ENCODE results near the gene GADD45A.

GADD45A gene

DNA sequence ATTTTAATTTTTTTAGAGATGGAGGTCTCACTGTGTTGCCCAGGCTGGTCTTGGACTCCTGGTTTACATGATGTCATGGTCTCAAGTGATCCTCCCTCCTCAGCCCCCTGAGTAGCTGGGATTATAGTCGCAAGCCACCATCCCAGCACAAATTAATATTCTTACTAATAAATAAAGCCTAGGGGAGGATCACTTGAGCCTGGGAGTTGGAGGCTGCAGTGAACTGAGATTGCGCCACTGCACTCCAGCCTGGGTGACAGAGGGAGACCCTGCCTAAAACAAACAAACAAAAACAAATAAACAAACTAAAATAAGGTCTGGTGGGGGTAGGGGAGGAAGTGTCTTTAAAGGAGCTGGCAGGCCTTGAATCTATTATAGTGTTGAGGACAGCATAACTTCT lies 8.7 kb upstream of the GADD45A start:
- H3K27ac ChIP-seq: no peak overlapping the region
- TF ChIP-seq, protein P1, sequence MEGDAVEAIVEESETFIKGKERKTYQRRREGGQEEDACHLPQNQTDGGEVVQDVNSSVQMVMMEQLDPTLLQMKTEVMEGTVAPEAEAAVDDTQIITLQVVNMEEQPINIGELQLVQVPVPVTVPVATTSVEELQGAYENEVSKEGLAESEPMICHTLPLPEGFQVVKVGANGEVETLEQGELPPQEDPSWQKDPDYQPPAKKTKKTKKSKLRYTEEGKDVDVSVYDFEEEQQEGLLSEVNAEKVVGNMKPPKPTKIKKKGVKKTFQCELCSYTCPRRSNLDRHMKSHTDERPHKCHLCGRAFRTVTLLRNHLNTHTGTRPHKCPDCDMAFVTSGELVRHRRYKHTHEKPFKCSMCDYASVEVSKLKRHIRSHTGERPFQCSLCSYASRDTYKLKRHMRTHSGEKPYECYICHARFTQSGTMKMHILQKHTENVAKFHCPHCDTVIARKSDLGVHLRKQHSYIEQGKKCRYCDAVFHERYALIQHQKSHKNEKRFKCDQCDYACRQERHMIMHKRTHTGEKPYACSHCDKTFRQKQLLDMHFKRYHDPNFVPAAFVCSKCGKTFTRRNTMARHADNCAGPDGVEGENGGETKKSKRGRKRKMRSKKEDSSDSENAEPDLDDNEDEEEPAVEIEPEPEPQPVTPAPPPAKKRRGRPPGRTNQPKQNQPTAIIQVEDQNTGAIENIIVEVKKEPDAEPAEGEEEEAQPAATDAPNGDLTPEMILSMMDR (conservative IDR thresholded peaks at IDR 0.05; ENCODE audit: low read depth): no peak
- ChIA-PET CTCF (interaction anchor here (0.5 to 0.6 kb wide), 2 partner anchors 147 to 157 kb away, joined by 3 read pairs; partner anchors contain the start of gene GNG12), POLR2A (ENCODE audit: low non-redundant PET) (no interaction called here)
- DNase-seq (ENCODE audit: low spot score): no peak

DNA sequence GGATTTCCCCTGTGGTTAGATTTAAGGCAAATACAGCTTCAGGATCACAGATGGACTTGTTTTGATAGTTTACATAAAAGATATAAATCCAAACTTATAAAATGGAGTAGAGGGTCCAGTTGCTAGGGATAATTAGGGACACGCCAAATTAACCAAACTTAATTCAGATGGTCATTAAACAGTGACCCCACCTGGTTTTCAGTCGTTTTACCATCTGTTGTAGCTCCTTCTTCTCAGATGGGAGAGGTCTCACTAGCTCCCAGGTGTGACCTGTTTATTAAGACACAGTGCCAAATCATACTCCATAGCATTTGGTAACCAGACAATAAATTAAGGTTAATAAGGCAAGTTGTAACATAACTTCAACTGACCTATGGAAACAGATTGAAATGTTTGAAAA lies 8.1 kb upstream of the GADD45A start:
- TF ChIP-seq, protein P1 (conservative IDR thresholded peaks at IDR 0.05; ENCODE audit: low read depth): no peak
- no peak for DNase-seq (ENCODE audit: low spot score)
- no peak overlapping the region for H3K27ac ChIP-seq
- ChIA-PET CTCF (no interaction called here), POLR2A (ENCODE audit: low non-redundant PET) (no interaction called here)

DNA sequence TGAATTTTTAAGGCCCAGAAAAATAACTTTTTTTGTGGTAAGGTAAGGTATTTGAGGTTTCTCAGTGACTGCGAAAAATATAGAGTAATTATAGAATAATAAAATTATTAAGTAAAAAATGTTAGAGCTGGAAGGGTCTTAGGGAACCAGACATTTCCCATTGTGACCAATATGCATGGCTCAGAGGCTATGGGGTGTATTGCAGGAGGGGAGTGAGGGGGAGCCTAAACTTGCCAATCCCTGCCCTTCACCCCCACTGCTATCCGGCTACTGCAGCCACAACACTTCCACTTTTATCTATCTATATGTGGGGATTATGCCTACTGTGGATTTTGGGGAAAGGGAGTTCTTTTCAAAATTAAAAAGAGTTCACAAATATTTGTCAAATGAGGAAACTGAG lies 7.6 kb upstream of the GADD45A start:
- ChIA-PET CTCF (interaction anchor here (0.6 kb wide), 1 partner anchor 385 kb away, joined by 4 read pairs; no protein-coding TSS in a partner anchor), POLR2A (ENCODE audit: low non-redundant PET) (no interaction called here)
- DNase-seq (ENCODE audit: low spot score): no peak
- H3K27ac ChIP-seq: no peak overlapping the region
- TF ChIP-seq, protein P1 (conservative IDR thresholded peaks at IDR 0.05; ENCODE audit: low read depth): no peak

DNA sequence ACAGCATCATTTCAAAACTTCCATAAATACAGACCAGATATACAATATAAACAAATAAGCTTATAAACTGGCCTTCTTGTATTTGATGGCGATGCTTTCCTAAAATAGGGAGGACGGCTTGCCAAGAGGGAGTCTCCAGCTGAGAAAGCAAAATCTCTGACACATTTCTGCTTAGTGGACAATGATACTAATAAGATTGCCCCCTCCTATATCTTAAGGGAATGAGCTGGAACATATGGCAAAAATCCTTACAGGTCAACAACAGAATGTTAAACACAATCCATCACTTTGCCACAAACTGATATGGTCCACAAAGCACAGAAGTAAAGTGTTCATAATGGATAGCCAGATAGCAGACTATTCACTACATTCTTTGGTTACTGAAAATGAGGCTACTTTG lies 7.1 kb upstream of the GADD45A start:
- DNase-seq (ENCODE audit: low spot score): no peak
- ChIA-PET CTCF (interaction anchor here (0.6 to 1.1 kb wide), 3 partner anchors 94 to 384 kb away, joined by 3 to 4 read pairs (median 4); no protein-coding TSS in a partner anchor), POLR2A (ENCODE audit: low non-redundant PET) (no interaction called here)
- TF ChIP-seq, protein P1 (conservative IDR thresholded peaks at IDR 0.05; ENCODE audit: low read depth): no peak
- H3K27ac ChIP-seq: no peak overlapping the region

DNA sequence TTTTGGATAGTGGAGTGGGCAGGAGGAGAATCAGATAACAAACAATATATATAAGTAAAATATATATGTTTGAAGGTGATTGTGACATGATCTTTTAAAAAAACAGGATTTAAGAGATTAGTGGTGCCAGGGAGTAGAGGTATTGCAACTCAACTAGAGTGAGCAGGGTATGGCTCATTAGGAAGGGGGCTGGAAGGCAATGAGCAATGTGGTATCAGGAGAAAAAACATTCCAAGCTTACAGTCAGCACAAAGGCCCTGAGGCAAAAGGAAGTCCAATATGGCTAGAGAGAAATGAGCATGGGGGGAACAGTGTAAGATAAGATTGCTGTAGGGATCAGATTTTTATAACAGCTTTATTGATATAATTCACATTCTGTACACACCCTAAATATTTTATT lies 5.3 kb upstream of the GADD45A start:
- ChIA-PET CTCF (interaction anchor here (0.7 kb wide), 1 partner anchor 274 kb away, joined by 3 read pairs; no protein-coding TSS in a partner anchor), POLR2A (ENCODE audit: low non-redundant PET) (no interaction called here)
- no peak overlapping the region for H3K27ac ChIP-seq
- DNase-seq (ENCODE audit: low spot score): peak; percentile 29
- TF ChIP-seq, protein P1 (conservative IDR thresholded peaks at IDR 0.05; ENCODE audit: low read depth): no peak

DNA sequence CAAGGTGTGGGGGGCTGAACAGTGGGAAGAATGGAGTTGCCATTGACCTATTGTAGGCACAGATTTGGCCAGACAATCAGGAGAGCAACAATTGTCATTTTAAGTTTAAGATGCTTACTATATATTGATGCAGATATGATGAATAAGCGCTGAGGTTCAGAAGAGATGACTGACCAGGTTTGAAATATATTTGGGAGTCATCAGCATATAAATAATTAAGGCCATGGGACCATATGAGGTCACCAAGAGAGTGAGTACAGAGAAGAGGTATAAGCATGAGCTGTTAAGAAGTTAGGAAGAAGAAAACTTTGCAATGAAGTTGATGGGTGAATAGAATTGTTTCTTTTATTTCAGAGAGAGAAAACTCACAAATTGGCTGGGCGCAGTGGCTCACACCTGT lies 4.5 kb upstream of the GADD45A start:
- TF ChIP-seq, protein P1 (conservative IDR thresholded peaks at IDR 0.05; ENCODE audit: low read depth): no peak
- POLR2A ChIA-PET (ENCODE audit: low non-redundant PET): no interaction called here

More for the DNA sequence above, 4.5 kb upstream of the GADD45A start:
- no peak overlapping the region for H3K27ac ChIP-seq
- CTCF ChIA-PET: no interaction called here
- no peak for DNase-seq (ENCODE audit: low spot score)
